ENCODE measurements around the gene FHIP1A. TPM values are rescaled to one million over a fixed set of nuclear protein-coding genes. Genes with fewer than 3 reads are reported as not detected.

The FHIP1A gene
- total and polyA plus RNA-seq, 9 of the 15 experiments (the other 6 are each of a cell fraction or from before 2014, with no cell fraction given), result 0.01 to 0.95 (median 0.04) TPM; not detected in 4

DNA sequence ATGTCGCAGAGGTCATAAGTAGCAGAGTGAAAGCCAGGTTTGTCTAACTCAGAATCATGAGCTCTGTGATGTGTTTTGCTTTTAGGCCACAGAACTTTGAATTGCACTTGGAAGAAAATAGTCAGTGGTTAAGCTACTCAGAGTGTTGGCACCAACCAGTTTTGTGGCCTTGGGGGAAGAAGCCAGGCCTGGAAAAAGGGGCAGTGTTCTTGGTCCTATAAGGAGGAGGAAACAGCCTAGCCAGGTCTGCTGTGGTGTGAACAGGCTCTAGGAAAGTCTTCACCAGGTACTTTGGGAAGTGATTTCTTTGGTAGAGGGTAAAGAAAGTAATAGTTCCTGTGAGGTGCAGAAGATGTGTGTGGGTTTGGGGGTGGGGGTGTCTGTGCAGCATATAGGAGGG is 49.2 kb downstream of the FHIP1A start (continued):
- TF ChIP-seq, protein P1, sequence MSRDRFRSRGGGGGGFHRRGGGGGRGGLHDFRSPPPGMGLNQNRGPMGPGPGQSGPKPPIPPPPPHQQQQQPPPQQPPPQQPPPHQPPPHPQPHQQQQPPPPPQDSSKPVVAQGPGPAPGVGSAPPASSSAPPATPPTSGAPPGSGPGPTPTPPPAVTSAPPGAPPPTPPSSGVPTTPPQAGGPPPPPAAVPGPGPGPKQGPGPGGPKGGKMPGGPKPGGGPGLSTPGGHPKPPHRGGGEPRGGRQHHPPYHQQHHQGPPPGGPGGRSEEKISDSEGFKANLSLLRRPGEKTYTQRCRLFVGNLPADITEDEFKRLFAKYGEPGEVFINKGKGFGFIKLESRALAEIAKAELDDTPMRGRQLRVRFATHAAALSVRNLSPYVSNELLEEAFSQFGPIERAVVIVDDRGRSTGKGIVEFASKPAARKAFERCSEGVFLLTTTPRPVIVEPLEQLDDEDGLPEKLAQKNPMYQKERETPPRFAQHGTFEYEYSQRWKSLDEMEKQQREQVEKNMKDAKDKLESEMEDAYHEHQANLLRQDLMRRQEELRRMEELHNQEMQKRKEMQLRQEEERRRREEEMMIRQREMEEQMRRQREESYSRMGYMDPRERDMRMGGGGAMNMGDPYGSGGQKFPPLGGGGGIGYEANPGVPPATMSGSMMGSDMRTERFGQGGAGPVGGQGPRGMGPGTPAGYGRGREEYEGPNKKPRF (IDR thresholded peaks at IDR 0.05; ENCODE audit: low read depth, low read length), result no peak
- TF ChIP-seq CTBP1 (IDR thresholded peaks at IDR 0.05; ENCODE audit: borderline replicate concordance), result no peak
- TF ChIP-seq SETDB1 (IDR thresholded peaks at IDR 0.05; ENCODE audit: low read length), result no peak
- TF ChIP-seq, protein P2, sequence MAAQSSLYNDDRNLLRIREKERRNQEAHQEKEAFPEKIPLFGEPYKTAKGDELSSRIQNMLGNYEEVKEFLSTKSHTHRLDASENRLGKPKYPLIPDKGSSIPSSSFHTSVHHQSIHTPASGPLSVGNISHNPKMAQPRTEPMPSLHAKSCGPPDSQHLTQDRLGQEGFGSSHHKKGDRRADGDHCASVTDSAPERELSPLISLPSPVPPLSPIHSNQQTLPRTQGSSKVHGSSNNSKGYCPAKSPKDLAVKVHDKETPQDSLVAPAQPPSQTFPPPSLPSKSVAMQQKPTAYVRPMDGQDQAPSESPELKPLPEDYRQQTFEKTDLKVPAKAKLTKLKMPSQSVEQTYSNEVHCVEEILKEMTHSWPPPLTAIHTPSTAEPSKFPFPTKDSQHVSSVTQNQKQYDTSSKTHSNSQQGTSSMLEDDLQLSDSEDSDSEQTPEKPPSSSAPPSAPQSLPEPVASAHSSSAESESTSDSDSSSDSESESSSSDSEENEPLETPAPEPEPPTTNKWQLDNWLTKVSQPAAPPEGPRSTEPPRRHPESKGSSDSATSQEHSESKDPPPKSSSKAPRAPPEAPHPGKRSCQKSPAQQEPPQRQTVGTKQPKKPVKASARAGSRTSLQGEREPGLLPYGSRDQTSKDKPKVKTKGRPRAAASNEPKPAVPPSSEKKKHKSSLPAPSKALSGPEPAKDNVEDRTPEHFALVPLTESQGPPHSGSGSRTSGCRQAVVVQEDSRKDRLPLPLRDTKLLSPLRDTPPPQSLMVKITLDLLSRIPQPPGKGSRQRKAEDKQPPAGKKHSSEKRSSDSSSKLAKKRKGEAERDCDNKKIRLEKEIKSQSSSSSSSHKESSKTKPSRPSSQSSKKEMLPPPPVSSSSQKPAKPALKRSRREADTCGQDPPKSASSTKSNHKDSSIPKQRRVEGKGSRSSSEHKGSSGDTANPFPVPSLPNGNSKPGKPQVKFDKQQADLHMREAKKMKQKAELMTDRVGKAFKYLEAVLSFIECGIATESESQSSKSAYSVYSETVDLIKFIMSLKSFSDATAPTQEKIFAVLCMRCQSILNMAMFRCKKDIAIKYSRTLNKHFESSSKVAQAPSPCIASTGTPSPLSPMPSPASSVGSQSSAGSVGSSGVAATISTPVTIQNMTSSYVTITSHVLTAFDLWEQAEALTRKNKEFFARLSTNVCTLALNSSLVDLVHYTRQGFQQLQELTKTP (IDR thresholded peaks at IDR 0.05; ENCODE audit: low read depth in 1 of 2, partially characterized antibody in 2 of 2), result no peak
- no peak for TF ChIP-seq HSF4 (CRISPR knock-in tag; IDR thresholded peaks at IDR 0.05; ENCODE audit: borderline replicate concordance)
- TF ChIP-seq PHB (CRISPR knock-in tag; IDR thresholded peaks at IDR 0.05), result no peak
- TF ChIP-seq FOSL1 (tag; conservative IDR thresholded peaks at IDR 0.05), result no peak
- TF ChIP-seq ADNP (tag; IDR thresholded peaks at IDR 0.05), result no peak
- no peak for TF ChIP-seq TGIF2 (CRISPR knock-in tag; IDR thresholded peaks at IDR 0.05)
- TF ChIP-seq EHMT2 (IDR thresholded peaks at IDR 0.05), result no peak
- no peak for TF ChIP-seq ZNF384 (IDR thresholded peaks at IDR 0.05; ENCODE audit: low read depth, low read length)
- TF ChIP-seq SRF (CRISPR knock-in tag; IDR thresholded peaks at IDR 0.05), result no peak
- no peak for TF ChIP-seq GABPA (tag; conservative IDR thresholded peaks at IDR 0.05; ENCODE audit: low read depth)

Other genes with a start within 250 kb of the FHIP1A start
- not detected in 2 replicates for gene PRSS48, start 132.0 kb upstream of the FHIP1A start, total RNA-seq (2014; rRNA removed)
- not detected in 2 replicates for gene PRSS48, start 132.0 kb upstream of the FHIP1A start, total RNA-seq (2014; rRNA removed; fragmentation: Illumina TruSeq; extraction: Trizol)
- not detected in 2 replicates for gene PRSS48, start 132.0 kb upstream of the FHIP1A start, total RNA-seq (2015; rRNA removed; fragmentation: Illumina TruSeq; extraction: Trizol)
- gene PRSS48, start 132.0 kb upstream of the FHIP1A start, total RNA-seq (2021), result not detected in 2 replicates
- not detected in 2 replicates for gene PRSS48, start 132.0 kb upstream of the FHIP1A start, polyA plus RNA-seq (2011; rRNA removed)
- not detected in 2 replicates for gene PRSS48, start 132.0 kb upstream of the FHIP1A start, polyA plus RNA-seq (2014; fragmentation: Illumina TruSeq; extraction: Trizol)
- gene PRSS48, start 132.0 kb upstream of the FHIP1A start, polyA plus RNA-seq (2014; fragmentation: Nextera tagmentation; extraction: Ambion mirVana), result not detected
- gene PRSS48, start 132.0 kb upstream of the FHIP1A start, polyA plus RNA-seq (2014; rRNA removed), result not detected in 2 replicates
- gene SH3D19, start 83.6 kb upstream of the FHIP1A start, total RNA-seq (2014; rRNA removed), result not detected in 2 replicates
- gene SH3D19, start 83.6 kb upstream of the FHIP1A start, total RNA-seq (2014; rRNA removed; fragmentation: Illumina TruSeq; extraction: Trizol), result not detected in 2 replicates
- gene SH3D19, start 83.6 kb upstream of the FHIP1A start, total RNA-seq (2015; rRNA removed; fragmentation: Illumina TruSeq; extraction: Trizol), result not detected in 2 replicates
- gene SH3D19, start 83.6 kb upstream of the FHIP1A start, total RNA-seq (2021), result 0.42 and 0.47 TPM in 2 replicates
- not detected in 2 replicates for gene SH3D19, start 83.6 kb upstream of the FHIP1A start, polyA plus RNA-seq (2011; rRNA removed)
- not detected in 2 replicates for gene SH3D19, start 83.6 kb upstream of the FHIP1A start, polyA plus RNA-seq (2014; fragmentation: Illumina TruSeq; extraction: Trizol)
- gene SH3D19, start 83.6 kb upstream of the FHIP1A start, polyA plus RNA-seq (2014; fragmentation: Nextera tagmentation; extraction: Ambion mirVana), result 1 to 10 TPM; 1.1 to 2.2 TPM
- gene SH3D19, start 83.6 kb upstream of the FHIP1A start, polyA plus RNA-seq (2014; rRNA removed), result not detected in 2 replicates